ENCODE measurements around the gene CALR3.

DNA sequence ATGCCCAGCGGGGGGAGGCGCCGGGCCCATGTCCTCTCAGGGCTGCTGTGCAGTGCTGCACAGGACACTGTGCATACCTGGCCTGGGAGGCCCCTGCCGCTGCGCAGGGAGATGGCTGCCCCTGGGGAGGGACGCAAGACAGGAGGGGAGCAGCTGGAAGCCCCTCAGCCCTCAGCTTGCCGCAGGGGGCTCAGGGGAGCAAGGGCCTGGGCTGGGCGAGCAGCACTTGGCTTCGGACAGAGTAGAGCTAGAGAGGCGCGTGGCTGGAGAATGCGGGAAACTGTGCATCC lies 35.4 kb upstream of the CALR3 start:
- TF ChIP-seq TAF1 (IDR thresholded peaks at IDR 0.05; ENCODE audit: borderline replicate concordance, low read depth, low read length) (no peak), POLR2A (IDR thresholded peaks at IDR 0.05; ENCODE audit: low read depth, low read length) (no peak), POLR2AphosphoS5 (IDR thresholded peaks at IDR 0.05; ENCODE audit: low read depth, low read length) (no peak)
